DLD1 (cell line): ENCODE data around the gene NR6A1.

Experiments used
- in situ Hi-C: cut with HindIII; loops from 2 replicates; pipeline ENCODE4 v1.10.0; 2017; ENCODE audit warnings: low sequenced_read_pairs

The NR6A1 gene

GRCh38 chr9:124778575-124779367 is 7.7 kb upstream of the NR6A1 start:
- in situ Hi-C loops: no loop called here

- in situ Hi-C loops: no loop called here
Measured at GRCh38 chr9:124776954-124777648, 6.0 kb upstream of the NR6A1 start, which contains the start of gene OLFML2A. TSS of gene OLFML2A (plus strand) at chr9:124777133. CDS start at chr9:124777271, 138 bp downstream.

- in situ Hi-C loops: no loop called here
Measured at GRCh38 chr9:124776618-124776953, 5.5 kb upstream of the NR6A1 start.

- in situ Hi-C loops: loop anchor here (25.0 kb wide), 1 partner anchor 113 kb away; no protein-coding TSS in a partner anchor
Measured at GRCh38 chr9:124774129-124774978, 3.2 kb upstream of the NR6A1 start.

- in situ Hi-C loops: loop anchor here (25.0 kb wide), 1 partner anchor 114 kb away; no protein-coding TSS in a partner anchor
Measured at GRCh38 chr9:124773473-124774128, 2.5 kb upstream of the NR6A1 start.

- in situ Hi-C loops: loop anchor here (25.0 kb wide), 1 partner anchor 114 kb away; no protein-coding TSS in a partner anchor
Measured at GRCh38 chr9:124772877-124773276, 1.8 kb upstream of the NR6A1 start.

GRCh38 chr9:124771867-124772679 is 962 bp upstream of the NR6A1 start:
- in situ Hi-C loops: loop anchor here (25.0 kb wide), 1 partner anchor 115 kb away; no protein-coding TSS in a partner anchor

GRCh38 chr9:124770359-124771020 is 621 bp downstream of the NR6A1 start:
- in situ Hi-C loops: loop anchor here (25.0 kb wide), 1 partner anchor 117 kb away; no protein-coding TSS in a partner anchor

- in situ Hi-C loops: loop anchor here (10.0 to 25.0 kb wide), 2 partner anchors 118 to 215 kb away; no protein-coding TSS in a partner anchor
Measured at GRCh38 chr9:124769549-124770358, 1.4 kb downstream of the NR6A1 start.

- in situ Hi-C loops: loop anchor here (10.0 to 25.0 kb wide), 2 partner anchors 118 to 214 kb away; no protein-coding TSS in a partner anchor
Measured at GRCh38 chr9:124768750-124769548, 2.2 kb downstream of the NR6A1 start.

- in situ Hi-C loops: loop anchor here (10.0 to 25.0 kb wide), 2 partner anchors 119 to 214 kb away; no protein-coding TSS in a partner anchor
Measured at GRCh38 chr9:124768334-124768733, 2.8 kb downstream of the NR6A1 start.

GRCh38 chr9:124767821-124768220 is 3.3 kb downstream of the NR6A1 start:
- in situ Hi-C loops: loop anchor here (10.0 to 25.0 kb wide), 2 partner anchors 119 to 213 kb away; no protein-coding TSS in a partner anchor

GRCh38 chr9:124766815-124767554 is 4.1 kb downstream of the NR6A1 start:
- in situ Hi-C loops: loop anchor here (10.0 to 25.0 kb wide), 2 partner anchors 120 to 212 kb away; no protein-coding TSS in a partner anchor

GRCh38 chr9:124766326-124766725 is 4.8 kb downstream of the NR6A1 start:
- in situ Hi-C loops: loop anchor here (10.0 to 25.0 kb wide), 2 partner anchors 121 to 212 kb away; no protein-coding TSS in a partner anchor

GRCh38 chr9:124765439-124765835 is 5.7 kb downstream of the NR6A1 start:
- in situ Hi-C loops: loop anchor here (10.0 to 25.0 kb wide), 2 partner anchors 122 to 211 kb away; no protein-coding TSS in a partner anchor
